RWPE2 (cell line): ENCODE data around the gene SMPD3.

Experiments
- ATAC-seq: fragments of 200-7000 bp; cut with Tn5 transposase; 3 replicates; pipeline ENCODE4 v1.9.1; 2021; ENCODE audit warnings: low read depth
- DNase-seq: peaks from one replicate; pipeline ENCODE4 v3.0.0-alpha.2; 2020; ENCODE audit warnings: low spot score
- H3K27ac ChIP-seq: fragments of 450-650 bp; 2 replicates; pipeline ENCODE4 v1.5.1; 2017; ENCODE audit warnings: mild to moderate bottlenecking; ENCODE audit not compliant: poor library complexity, severe bottlenecking
- H3K27me3 ChIP-seq: fragments of 250-450 bp; sonication (Bioruptor Pico); 2 replicates; pipeline ENCODE4 v1.5.1; 2021; ENCODE audit warnings: mild to moderate bottlenecking, moderate library complexity; ENCODE audit not compliant: insufficient read depth, poor library complexity, severe bottlenecking
- H3K36me3 ChIP-seq: fragments of 250-450 bp; sonication (Bioruptor Pico); 2 replicates; pipeline ENCODE4 v1.5.1; 2020; ENCODE audit warnings: low read depth, mild to moderate bottlenecking, moderate library complexity
- H3K4me1 ChIP-seq: fragments of 250-450 bp; sonication (Bioruptor Pico); 2 replicates; pipeline ENCODE4 v1.5.1; 2021; ENCODE audit warnings: mild to moderate bottlenecking, moderate library complexity; ENCODE audit not compliant: insufficient read depth, poor library complexity, severe bottlenecking
- H3K4me3 ChIP-seq: fragments of 250-450 bp; sonication (Bioruptor Pico); 2 replicates; pipeline ENCODE4 v1.5.1; 2021; ENCODE audit warnings: mild to moderate bottlenecking, moderate library complexity; ENCODE audit not compliant: severe bottlenecking
- H3K9me3 ChIP-seq: fragments of 250-450 bp; sonication (Bioruptor Pico); 2 replicates; pipeline ENCODE4 v1.5.1; 2021; ENCODE audit warnings: mild to moderate bottlenecking, moderate library complexity; ENCODE audit not compliant: severe bottlenecking
- TF ChIP-seq, protein P1 (sequence below): fragments of 450-650 bp; IDR thresholded peaks from one replicate; pipeline ENCODE4 v1.5.1; 2017; ENCODE audit warnings: mild to moderate bottlenecking, moderate library complexity; ENCODE audit not compliant: poor library complexity, severe bottlenecking

The SMPD3 gene

GRCh38 chr16:68432701-68433100 is 15.6 kb downstream of the SMPD3 start:
- ATAC-seq (no peak), DNase-seq (no peak)
- TF ChIP-seq, protein P1, sequence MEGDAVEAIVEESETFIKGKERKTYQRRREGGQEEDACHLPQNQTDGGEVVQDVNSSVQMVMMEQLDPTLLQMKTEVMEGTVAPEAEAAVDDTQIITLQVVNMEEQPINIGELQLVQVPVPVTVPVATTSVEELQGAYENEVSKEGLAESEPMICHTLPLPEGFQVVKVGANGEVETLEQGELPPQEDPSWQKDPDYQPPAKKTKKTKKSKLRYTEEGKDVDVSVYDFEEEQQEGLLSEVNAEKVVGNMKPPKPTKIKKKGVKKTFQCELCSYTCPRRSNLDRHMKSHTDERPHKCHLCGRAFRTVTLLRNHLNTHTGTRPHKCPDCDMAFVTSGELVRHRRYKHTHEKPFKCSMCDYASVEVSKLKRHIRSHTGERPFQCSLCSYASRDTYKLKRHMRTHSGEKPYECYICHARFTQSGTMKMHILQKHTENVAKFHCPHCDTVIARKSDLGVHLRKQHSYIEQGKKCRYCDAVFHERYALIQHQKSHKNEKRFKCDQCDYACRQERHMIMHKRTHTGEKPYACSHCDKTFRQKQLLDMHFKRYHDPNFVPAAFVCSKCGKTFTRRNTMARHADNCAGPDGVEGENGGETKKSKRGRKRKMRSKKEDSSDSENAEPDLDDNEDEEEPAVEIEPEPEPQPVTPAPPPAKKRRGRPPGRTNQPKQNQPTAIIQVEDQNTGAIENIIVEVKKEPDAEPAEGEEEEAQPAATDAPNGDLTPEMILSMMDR: no peak
- Histone ChIP-seq H3K27me3 (no peaks in the 10 kb centered on the region), H3K27ac (no peak overlapping the region), H3K4me3 (no peak overlapping the region), H3K9me3 (no peaks in the 10 kb centered on the region), H3K4me1 (no peaks in the 10 kb centered on the region), H3K36me3 (no peaks in the 10 kb centered on the region)

GRCh38 chr16:68429076-68429854 is 19.0 kb downstream of the SMPD3 start:
- TF ChIP-seq, protein P1: no peak
- ATAC-seq (no peak), DNase-seq (no peak)
- Histone ChIP-seq H3K4me1 (no peaks in the 10 kb centered on the region), H3K27ac (no peak overlapping the region), H3K9me3 (no peaks in the 10 kb centered on the region), H3K4me3 (no peak overlapping the region), H3K27me3 (no peaks in the 10 kb centered on the region), H3K36me3 (no peaks in the 10 kb centered on the region)

- no peaks in the 10 kb centered on the region for H3K27me3 ChIP-seq
- H3K9me3 ChIP-seq: no peaks in the 10 kb centered on the region
- no peaks in the 10 kb centered on the region for H3K4me1 ChIP-seq
- no peaks in the 10 kb centered on the region for H3K36me3 ChIP-seq
- H3K4me3 ChIP-seq: no peak overlapping the region
- ATAC-seq (no peak), DNase-seq (no peak)
- H3K27ac ChIP-seq: no peak overlapping the region
- TF ChIP-seq, protein P1: no peak
Measured at GRCh38 chr16:68427649-68428303, 20.5 kb downstream of the SMPD3 start.

- no peak for DNase-seq
- H3K27ac ChIP-seq: no peak overlapping the region
- no peak overlapping the region for H3K4me3 ChIP-seq
- H3K9me3 ChIP-seq: no peaks in the 10 kb centered on the region
- no peaks in the 10 kb centered on the region for H3K36me3 ChIP-seq
- no peaks in the 10 kb centered on the region for H3K27me3 ChIP-seq
- no peaks in the 10 kb centered on the region for H3K4me1 ChIP-seq
- TF ChIP-seq, protein P1: no peak
- ATAC-seq: no peak
Measured at GRCh38 chr16:68426347-68426652, 22.0 kb downstream of the SMPD3 start.
